NCI-H128 (cell line): ENCODE results near the gene RPS6KB2.

Experiments used
- DNase-seq: peaks from one replicate; lab custom pipeline; 2025; ENCODE audit not compliant: unreplicated experiment; lab: John Stamatoyannopoulos, UW

The RPS6KB2 gene

DNA sequence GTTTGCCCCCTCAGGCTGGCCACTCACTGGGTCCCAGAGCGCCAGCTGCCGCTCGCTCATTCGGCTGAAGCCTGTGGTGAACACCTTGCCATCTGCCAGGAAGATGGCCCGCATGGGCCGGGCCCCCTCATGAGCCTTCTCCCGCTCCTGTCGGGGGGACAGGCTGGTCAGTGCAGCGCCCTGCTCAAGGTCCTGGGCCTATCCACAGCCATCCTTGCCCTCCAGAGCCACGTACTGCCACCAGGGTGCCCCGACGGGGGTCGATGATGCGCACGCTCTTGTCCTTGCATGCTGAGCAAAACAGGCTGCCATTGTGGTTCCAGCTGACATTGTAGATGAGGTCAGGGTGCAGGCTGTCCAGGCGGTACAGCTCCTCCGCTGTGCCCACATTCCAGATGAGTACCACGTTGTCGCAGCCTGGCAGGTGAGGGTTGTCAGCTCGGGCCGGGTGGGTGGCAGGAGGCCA, 12.8 kb downstream of the RPS6KB2 start:
- no peak for DNase-seq

DNA sequence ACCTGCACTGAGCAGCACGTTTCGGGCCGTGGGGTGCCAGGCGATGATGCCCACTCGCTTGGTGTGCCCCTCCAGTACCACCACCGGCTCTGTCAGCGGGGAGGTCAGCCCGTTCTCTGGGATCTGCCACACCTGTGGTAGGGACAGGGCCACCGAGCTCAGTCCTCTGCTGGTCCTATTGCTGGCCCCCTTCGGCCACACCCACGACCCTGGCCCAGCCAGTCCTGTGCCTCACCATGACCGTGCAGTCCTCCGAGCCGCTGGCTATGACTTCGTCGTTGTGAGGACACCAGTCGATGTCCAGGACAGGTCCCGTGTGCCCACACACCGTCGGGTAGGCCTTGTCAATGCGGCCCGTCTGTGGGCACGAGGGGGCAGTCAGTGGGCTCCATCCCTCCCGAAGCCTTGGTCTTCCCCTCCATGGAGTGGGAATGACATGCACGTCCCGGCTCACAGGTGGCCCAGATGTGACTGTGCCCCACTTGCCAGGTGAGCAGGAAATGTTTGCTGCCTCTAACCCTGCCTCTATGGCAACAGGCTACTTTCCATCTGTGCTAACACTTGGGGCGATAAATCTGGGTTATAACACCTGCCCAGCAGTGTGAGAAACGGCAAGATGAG, 13.5 kb downstream of the RPS6KB2 start:
- no peak for DNase-seq

DNA sequence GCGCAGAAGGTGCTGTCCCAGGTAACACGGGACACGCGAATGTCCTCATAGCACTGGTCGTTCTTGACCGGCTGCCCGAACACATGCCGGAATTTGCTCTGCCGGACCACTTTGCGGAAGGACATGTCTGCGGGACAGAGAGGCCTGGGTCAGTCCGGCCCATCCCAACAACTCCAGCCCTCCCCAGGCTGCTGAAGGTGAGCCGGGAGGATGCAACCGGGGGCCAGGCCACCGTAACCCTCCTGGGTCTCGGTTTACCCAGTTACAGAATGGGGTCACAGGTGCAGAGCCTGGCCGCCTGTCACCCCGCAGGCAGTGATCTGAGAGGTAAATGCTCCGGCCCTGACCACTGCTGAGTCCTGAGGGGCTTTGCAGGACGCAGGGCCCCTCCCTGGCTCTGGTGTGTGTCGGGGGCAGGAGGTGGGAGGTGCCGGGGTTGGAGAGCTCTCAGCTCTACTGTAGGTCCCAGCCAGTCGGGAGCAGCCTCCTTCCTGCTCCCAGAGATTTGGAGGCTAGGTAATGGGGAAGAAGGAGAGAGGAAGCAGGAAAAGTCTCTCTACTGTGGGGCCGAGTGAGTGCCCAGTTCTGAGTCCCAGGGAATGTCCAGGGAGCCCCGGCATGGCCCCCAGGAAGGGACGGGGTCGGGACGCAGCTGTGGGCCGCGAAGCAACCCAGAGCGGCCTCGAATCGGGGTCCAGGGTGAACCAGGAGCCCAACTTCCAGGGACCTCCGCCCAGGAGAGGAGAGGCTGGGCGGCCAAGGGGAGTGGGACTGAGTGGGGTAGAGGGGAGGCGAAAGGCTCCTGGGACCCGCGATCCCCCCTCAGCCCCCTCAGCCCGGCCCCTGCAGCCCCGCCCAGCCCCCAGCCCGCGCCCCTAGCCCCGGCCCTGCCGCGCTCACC, 14.5 kb downstream of the RPS6KB2 start:
- DNase-seq: no peak

DNA sequence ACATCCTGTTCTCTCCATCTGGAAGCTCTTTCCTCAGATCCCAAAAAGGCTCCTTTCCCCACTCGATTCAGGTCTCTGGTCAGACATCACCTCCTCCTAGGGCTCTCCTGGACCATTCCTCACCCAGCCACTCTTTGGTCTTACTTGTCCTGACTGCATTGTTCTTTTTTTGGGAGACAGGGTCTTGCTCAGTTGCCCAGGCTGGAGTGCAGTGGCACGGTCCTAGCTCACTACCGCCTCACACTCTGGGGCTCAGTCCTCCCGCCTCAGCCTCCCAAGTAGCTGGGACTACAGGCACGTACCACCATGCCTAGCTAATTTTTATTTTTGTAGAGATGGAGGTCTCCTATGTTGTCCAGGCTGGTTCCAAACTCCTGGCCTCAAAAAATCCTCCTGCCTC, 17.2 kb downstream of the RPS6KB2 start:
- DNase-seq: no peak

DNA sequence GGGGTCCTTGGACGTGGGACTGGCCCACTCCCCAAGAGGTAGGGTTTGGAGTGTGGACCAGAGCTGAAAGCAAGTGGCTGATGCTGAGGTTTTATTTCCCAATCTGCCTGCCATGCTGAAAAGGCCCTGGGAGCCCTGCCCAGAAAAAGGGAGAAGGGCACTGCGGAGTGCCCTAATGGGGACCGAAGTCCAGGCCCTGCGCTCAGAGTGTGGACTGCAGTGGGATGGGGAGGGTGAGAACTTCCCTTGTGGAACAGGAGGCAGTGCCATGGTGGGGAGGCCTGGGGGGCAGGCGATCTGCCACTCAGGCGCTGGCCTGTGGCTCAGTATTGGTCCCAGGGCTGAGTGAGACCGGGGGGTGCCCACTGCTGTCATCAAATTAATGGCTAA, 19.9 kb downstream of the RPS6KB2 start:
- no peak for DNase-seq

- no peak for DNase-seq
Observed at GRCh38 chr11:67449116-67449844, 21.0 kb downstream of the RPS6KB2 start.

GRCh38 chr11:67450796-67451657, 22.7 kb downstream of the RPS6KB2 start:
- no peak for DNase-seq

DNA sequence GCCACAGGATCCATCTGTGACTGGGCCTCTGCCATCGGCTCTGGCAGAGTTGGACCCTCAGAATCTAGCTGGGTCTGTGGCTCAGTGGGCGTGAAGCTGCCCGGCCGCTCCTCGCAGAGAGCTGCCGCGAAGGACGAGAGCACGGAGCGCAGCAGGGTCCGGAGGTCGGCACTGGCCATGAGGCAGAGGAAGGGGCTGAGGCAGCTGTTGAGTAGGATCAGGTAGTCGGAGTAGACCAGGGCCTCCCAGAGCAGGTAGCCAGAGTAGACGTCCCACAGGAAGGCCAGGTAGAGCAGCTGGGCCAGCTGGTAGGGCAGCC, 23.3 kb downstream of the RPS6KB2 start:
- no peak for DNase-seq

DNA sequence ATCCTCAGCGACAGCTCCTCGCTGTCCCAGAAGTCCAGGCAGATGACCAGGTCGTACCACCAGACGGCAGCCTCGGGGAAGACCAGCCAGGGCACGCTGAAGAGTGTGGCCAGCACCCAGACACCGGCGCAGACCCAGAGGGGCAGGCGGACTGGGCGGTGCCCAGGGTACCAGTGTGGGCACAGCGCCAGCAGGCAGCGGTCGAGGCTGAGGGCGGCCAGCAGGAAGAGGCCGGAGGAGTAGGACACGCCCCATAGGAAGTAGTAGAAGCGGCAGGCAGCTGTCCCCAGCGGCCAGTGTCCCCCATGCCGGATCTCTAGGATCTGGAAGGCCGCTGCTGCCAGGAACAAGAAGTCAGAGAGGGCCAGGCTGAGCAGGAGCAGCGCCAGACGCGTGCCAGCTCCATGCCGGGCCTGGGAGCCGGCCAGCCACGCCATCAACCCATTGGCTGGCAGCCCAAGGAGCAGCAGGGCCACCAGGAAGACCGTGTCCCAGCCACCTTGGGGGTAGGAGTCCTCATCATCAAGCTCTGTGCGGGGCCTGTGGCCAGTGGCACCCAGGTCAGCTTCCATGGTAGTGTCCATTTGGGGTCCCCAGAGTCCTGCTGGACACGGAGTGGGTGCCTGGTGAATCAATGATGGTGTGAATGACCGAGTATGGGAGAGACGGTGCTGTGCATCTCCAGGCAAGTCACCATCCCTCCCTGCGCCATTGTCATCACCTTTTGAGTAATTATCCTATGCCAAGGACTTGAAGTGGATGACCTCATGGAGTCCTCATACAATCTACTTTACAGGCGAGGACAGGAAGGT, 24.1 kb downstream of the RPS6KB2 start, which contains the start of gene GPR152:
GPR152 (minus strand) TSS at position 589 of the 812 bp plus-strand sequence; CDS start at position 584, 5 bp downstream.
- DNase-seq: no peak

DNA sequence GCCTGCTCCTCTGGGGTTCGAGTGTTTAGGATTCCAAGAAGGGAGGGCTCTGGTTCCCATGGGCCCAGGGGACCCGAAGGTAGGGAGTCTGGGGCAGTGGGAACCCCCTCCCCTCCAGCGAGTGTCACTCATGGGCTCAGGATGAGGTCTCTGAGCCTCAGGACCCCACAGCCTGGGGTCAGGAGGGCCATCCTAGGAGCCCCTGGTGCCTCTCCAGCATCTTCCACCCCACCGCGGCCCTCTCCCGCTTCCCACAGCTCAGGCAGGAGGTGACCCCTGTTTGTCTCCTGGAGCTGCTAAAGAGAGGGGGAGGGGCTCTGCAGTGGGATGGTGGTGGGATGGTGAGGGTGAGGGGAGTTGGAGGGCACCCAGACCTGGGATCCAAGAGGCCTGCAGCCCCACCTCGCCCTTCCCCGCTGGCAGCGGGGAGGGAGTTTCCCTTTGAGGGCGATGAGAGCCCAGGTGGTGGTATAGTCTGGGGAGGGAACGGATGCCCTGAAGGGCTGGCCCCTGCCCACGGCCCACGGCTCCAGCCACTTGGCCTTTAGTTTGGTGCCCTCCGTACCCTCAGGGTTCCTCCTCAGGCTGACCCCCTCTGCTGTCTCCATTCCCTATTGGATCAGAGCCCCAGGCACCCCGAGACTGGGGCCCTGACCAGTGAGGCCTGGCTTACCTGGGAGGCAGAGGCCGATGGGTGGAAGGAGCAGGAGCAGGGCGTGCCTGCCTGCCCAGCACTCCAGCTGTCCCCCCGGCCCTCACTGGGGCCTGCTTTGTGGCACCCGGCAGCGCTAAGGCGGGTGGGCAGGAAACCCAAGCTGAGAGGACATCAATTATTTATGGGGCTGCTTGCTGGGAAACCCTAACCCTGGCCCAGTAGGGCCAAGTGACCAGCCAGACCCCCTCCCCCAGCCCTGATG, 25.8 kb downstream of the RPS6KB2 start:
- DNase-seq: no peak

- no peak for DNase-seq
Observed at GRCh38 chr11:67455054-67455453, 26.8 kb downstream of the RPS6KB2 start, which contains the start of gene CABP4. TSS of gene CABP4 (plus strand) at chr11:67455354. CDS start at chr11:67455424, 70 bp downstream.

DNA sequence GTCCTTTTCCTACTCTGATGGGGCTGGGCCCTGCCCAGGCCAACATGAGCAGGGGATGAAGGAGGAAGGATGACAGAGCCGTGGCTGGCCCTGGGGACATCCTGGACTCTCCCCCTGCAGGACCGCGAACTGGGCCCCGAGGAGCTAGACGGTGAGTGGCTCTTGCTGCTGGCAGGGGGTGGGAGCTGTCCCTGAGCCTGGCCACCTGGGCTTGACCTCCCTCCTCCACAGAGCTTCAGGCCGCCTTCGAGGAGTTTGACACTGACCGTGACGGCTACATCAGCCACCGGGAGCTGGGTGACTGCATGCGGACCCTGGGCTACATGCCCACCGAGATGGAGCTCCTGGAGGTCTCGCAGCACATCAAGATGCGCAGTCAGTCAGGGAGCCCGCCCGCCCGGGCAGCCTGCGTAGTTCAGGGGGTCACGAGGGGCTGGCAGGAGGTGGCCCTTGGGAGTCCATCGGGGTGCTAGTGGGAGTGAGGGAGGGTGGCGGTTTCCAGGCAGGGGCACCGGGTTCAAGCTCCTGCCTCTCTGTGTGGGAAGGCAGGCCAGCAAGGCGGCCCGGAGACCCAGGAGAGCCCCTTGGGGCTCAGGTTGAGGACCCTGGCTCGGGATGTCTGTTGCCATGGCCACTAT, 27.9 kb downstream of the RPS6KB2 start:
- no peak for DNase-seq

GRCh38 chr11:67457453-67457852, 29.2 kb downstream of the RPS6KB2 start:
- DNase-seq: no peak

DNA sequence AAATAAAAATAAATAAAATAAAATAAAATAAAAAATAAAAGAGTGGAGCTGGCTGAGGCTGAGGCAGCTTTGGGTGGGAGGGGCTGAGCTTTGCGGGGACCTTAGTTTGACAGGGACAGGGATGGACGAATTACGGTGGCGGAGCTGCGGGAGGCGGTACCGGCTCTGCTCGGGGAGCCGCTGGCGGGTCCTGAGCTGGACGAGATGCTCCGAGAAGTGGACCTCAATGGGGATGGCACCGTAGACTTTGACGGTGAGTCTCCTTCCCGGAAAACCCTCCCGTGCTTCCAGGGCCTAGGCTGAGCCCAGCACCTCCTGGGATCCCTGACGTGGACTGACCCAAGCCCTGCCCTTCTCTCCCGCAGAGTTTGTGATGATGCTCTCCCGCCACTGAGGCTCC, 30.0 kb downstream of the RPS6KB2 start:
- DNase-seq: no peak

GRCh38 chr11:67463186-67463585, 34.9 kb downstream of the RPS6KB2 start:
- DNase-seq: no peak

DNA sequence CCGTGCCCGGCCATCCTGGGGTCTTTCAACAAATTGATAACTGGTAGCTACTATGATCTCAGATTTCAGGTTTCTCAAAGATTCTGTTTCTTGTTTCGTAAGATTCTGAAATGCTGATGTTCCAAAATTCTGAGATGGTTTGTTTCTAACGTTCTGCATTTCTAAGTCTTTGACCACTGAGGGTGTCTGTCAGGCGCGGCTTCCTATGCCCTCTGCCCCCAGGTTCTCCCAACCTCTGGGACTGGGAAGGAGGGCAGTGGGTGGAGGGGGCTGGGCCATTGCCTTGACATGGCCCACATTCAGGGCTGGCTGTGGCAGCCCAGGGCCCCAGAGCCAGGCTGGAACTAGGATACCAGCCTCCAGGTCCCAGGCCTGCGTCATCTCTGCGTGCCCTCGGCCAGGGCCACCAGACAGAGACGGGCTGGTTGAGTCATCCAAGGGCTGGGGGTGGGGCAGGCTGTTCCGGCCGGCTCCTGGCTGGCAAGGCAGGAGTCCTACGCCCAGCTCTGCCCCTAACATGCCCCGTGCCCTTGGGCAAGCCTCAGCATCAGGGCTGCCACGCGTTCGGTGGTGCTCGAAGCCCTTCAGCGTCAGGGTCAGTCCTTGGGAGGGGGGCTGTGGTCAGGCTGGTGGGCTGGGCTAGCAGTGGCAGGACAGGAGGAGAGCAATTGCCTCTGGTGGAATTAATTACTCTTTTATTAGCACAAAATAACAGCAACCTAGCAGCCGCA, 35.6 kb downstream of the RPS6KB2 start:
- no peak for DNase-seq

DNA sequence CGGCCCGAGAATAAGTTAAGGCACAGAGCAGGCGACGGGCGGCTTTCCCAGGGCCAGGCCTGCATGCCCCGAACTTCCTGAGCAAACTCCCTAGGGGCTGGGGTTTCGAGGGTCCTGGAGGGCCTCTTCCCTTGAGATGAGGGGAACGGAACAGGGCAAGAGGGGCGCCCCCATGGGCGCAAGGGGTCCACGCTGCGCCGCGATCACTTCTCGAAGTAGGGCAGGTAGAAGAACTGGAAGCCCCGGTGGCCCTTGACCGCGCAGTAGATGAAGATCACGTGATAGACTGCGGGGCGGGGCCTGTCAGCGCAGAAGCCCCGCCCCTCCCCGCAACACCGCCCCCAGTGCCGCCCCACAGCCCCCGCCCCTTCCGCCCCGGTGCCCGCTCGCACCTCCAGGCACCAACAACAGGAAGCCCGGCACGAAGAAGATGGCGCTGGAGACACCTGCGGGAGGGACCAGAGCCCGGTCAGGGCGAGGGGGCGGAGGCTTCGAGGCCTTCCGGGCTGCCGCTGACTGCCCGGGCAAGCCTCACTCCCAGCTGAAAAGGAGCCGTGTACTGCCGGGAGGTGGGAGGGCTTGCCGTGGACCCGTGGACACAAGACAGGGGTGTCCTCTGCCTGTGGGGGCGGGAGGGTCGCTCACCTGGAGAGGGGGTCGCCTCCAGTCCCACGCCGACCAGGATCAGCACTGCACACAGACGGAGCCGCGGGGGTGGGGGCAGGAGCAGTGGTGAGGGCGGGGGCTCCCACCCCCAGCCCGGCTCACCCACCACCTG, 36.3 kb downstream of the RPS6KB2 start:
- peak; percentile 39 for DNase-seq
